Measurements from ENCODE around the gene HDAC5.

HDAC5 gene

GRCh38 chr17:44088254-44088653, 35.2 kb downstream of the HDAC5 start:
- no peak overlapping the region for H3K4me3 ChIP-seq (ENCODE audit: low read depth, low read length)
- TF ChIP-seq, protein P1, sequence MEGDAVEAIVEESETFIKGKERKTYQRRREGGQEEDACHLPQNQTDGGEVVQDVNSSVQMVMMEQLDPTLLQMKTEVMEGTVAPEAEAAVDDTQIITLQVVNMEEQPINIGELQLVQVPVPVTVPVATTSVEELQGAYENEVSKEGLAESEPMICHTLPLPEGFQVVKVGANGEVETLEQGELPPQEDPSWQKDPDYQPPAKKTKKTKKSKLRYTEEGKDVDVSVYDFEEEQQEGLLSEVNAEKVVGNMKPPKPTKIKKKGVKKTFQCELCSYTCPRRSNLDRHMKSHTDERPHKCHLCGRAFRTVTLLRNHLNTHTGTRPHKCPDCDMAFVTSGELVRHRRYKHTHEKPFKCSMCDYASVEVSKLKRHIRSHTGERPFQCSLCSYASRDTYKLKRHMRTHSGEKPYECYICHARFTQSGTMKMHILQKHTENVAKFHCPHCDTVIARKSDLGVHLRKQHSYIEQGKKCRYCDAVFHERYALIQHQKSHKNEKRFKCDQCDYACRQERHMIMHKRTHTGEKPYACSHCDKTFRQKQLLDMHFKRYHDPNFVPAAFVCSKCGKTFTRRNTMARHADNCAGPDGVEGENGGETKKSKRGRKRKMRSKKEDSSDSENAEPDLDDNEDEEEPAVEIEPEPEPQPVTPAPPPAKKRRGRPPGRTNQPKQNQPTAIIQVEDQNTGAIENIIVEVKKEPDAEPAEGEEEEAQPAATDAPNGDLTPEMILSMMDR (IDR thresholded peaks at IDR 0.05; ENCODE audit: borderline replicate concordance, insufficient read depth, low read depth, low read length), result no peak

DNA sequence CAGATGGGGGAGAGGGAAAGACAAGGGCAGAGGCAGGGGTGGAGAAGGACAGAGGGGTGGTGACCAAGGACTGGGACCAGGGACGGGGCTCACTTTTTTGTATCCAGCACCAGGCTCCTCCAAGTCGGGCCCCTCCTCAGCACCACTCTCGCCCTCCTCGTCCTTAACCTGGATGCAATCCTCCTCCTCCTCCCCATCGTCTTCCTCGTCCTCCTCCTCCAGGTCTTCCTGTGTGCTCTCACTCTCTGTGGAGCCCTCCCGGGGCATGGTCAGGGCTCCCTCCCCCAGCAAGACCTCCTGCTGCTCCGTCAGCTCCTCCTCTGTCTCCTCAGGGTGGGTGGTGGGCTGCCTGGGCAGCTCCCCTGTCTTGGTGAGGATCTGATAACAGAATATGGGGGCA, 36.1 kb downstream of the HDAC5 start:
- TF ChIP-seq, protein P1 (IDR thresholded peaks at IDR 0.05; ENCODE audit: borderline replicate concordance, insufficient read depth, low read depth, low read length), result no peak
- no peak overlapping the region for H3K4me3 ChIP-seq (ENCODE audit: low read depth, low read length)

DNA sequence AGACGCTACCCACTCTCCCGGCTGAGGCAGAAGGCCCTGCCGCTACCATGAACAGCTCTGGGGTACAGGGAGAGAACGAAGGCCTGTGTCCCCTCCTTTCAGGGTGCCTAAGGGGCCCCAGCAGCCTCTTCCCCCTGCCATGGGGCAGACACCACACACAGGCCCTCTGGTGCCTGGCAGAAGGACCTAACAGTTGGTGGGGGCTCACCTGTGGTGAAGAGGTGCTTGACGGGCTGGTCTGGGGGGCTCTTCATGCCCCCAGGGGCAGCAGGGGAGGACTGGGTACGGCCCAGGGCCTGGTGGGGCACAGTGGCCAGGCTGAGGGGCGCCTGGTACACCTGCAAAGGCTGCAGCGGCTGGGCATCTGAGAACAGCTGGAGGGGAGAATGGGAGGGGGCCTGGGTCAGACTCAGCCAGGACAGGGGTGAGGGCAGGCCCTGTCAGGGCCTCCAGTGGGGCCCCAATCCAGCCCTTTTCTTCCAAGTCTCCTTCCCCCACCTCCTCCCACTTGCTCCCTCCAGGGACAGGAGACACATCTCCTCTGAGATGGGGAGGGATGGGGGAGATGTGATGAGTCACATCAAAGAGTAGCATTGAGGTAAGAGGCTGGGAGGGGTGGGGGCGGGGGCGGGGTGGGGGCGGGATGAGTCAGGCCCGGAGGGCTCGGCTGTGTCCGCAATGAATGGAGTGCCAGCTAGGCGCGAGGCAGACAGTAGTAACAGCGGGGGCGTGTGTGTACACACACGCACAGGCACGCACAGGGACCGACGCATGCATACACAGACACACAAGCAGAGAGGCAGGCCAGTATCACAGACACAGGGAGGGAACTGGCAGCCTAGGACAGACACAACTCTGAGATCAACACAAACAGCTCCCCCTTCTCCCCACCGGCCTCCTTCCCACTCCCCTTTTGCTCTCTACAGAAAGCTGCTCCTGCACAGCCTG, 36.8 kb downstream of the HDAC5 start:
- no peak overlapping the region for H3K4me3 ChIP-seq (ENCODE audit: low read depth, low read length)
- TF ChIP-seq, protein P1 (IDR thresholded peaks at IDR 0.05; ENCODE audit: borderline replicate concordance, insufficient read depth, low read depth, low read length), result no peak

GRCh38 chr17:44085908-44086307, 37.5 kb downstream of the HDAC5 start:
- no peak overlapping the region for H3K4me3 ChIP-seq (ENCODE audit: low read depth, low read length)
- TF ChIP-seq, protein P1 (IDR thresholded peaks at IDR 0.05; ENCODE audit: borderline replicate concordance, insufficient read depth, low read depth, low read length), result no peak

DNA sequence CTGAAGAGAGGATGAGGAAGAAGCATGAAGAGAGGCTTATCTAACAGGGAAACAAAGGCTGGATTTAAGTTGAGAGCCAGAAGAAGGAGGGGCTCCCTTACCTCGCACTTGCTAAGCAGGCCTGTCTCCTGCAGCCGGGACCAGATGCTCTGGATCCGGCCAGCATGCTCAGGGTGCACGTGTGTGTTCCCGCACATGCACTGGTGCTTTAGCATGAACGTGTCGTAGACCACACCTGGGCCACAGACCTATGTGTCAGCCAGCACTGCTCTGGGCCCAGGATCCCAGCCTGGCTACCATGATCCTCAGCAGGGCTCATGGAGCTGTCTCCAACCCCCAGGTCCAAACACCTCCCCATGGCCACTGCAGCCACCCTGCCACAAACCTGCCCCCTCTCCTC, 38.5 kb downstream of the HDAC5 start:
- TF ChIP-seq, protein P1 (IDR thresholded peaks at IDR 0.05; ENCODE audit: borderline replicate concordance, insufficient read depth, low read depth, low read length), result no peak
- no peak overlapping the region for H3K4me3 ChIP-seq (ENCODE audit: low read depth, low read length)

DNA sequence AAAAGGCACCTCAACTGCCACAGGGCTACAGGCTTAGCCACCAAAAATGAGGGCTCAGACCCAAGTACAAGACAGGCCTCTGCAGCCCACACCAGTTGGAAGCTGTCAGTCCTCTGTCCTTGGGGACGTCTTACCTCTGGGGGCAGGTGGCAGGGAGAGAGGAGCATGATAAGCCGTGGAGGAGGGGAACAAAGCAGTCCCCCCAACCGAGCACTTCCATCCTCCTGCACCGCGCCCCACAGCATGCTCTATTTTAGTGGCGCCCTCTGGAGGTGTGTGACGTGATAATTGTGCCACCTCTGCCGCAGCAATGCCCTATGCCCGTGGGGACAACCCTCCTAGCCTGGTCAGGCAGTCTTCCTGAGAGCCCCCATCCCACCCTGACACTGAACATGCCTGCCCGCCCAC, 39.3 kb downstream of the HDAC5 start:
- no peak overlapping the region for H3K4me3 ChIP-seq (ENCODE audit: low read depth, low read length)
- TF ChIP-seq, protein P1 (IDR thresholded peaks at IDR 0.05; ENCODE audit: borderline replicate concordance, insufficient read depth, low read depth, low read length), result peak; percentile 46
